GM10248 (cell line): ENCODE results near the gene GSTA4.

ENCODE experiments used
- CTCF ChIA-PET: fragments of 300-600 bp; sonication (Branson Sonifier 250); formaldehyde crosslinking; extraction: SDS; loops from one replicate; lab custom pipeline; 2021; ENCODE audit warnings: antibody characterized with exemption; lab: Yijun Ruan, JAX
- POLR2A ChIA-PET: fragments of 350-650 bp; sonication (Branson Sonifier 250); formaldehyde crosslinking; extraction: SDS; loops from one replicate; lab custom pipeline; 2020; ENCODE audit warnings: antibody characterized with exemption; lab: Yijun Ruan, JAX
- DNase-seq: peaks from one replicate; pipeline ENCODE4 v3.0.0; 2012; ENCODE audit errors: extremely low spot score
- CTCF ChIP-seq: IDR thresholded peaks from 2 replicates; pipeline ENCODE4 v1.5.1; 2012; ENCODE audit warnings: mild to moderate bottlenecking, low read depth; ENCODE audit errors: extremely low read depth, missing control alignments, control extremely low read depth

GSTA4 gene

GRCh38 chr6:52976591-52977035 is 18.5 kb downstream of the GSTA4 start:
- DNase-seq = peak; percentile 71
- POLR2A ChIA-PET = no interaction called here
- CTCF ChIA-PET = interaction anchor here (0.9 to 1.4 kb wide), 3 partner anchors 16 to 20 kb away, joined by 3 to 5 read pairs (median 3); partner anchors contain the start of gene GSTA4
- TF ChIP-seq CTCF = no peak

- no peak for TF ChIP-seq CTCF
- DNase-seq = no peak
- ChIA-PET CTCF (interaction anchor here (0.9 to 1.4 kb wide), 3 partner anchors 17 to 21 kb away, joined by 3 to 5 read pairs (median 3); partner anchors contain the start of gene GSTA4), POLR2A (no interaction called here)
Measured at GRCh38 chr6:52976149-52976548, 18.9 kb downstream of the GSTA4 start.

GRCh38 chr6:52975580-52975979 is 19.5 kb downstream of the GSTA4 start:
- ChIA-PET CTCF (interaction anchor here (0.9 to 1.4 kb wide), 3 partner anchors 18 to 21 kb away, joined by 3 to 5 read pairs (median 3); partner anchors contain the start of gene GSTA4), POLR2A (no interaction called here)
- DNase-seq = no peak
- no peak for TF ChIP-seq CTCF

- ChIA-PET CTCF (interaction anchor here (1.1 kb wide), 1 partner anchor 15 kb away, joined by 3 read pairs; no protein-coding TSS in a partner anchor), POLR2A (no interaction called here)
- TF ChIP-seq CTCF = no peak
- DNase-seq = no peak
Measured at GRCh38 chr6:52972989-52973388, 22.1 kb downstream of the GSTA4 start.

GRCh38 chr6:52969359-52969758 is 25.7 kb downstream of the GSTA4 start:
- TF ChIP-seq CTCF = no peak
- ChIA-PET CTCF (no interaction called here), POLR2A (no interaction called here)
- no peak for DNase-seq

GRCh38 chr6:52966101-52966500 is 29.0 kb downstream of the GSTA4 start:
- no peak for TF ChIP-seq CTCF
- POLR2A ChIA-PET = no interaction called here
- no peak for DNase-seq
- CTCF ChIA-PET = interaction anchor here (1.0 to 1.4 kb wide), 4 partner anchors 11 to 89 kb away, joined by 3 to 4 read pairs (median 4); no protein-coding TSS in a partner anchor
